Stomach (tissue), 4 donors: ENCODE data around the gene TLL2.

Experiments used
- EP300 ChIP-seq: sonication (generic); formaldehyde crosslinking; IDR thresholded peaks from one replicate; pipeline ENCODE4 v1.6.1; 2017; ENCODE audit warnings: antibody characterized with exemption
- POLR2A ChIP-seq, 4 donors: fragments of 450-650 bp; IDR thresholded peaks; one replicate each; pipeline ENCODE4 v1.6.1; 2016; ENCODE audit warnings: antibody characterized with exemption in 4 of 4, control low read depth in 2 of 4, mild to moderate bottlenecking in 1 of 4, moderate library complexity in 1 of 4
- POLR2AphosphoS5 ChIP-seq, 3 donors: sonication (generic); formaldehyde crosslinking; IDR thresholded peaks; one replicate each; pipeline ENCODE4 v1.6.1; 2016; ENCODE audit warnings: antibody characterized with exemption in 3 of 3
- TF ChIP-seq, protein P1 (sequence below), 7 experiments: fragments of 450-650 bp in 4 of 7; fragments of 200-600 bp in 3 of 7; sonication (generic) in 3 of 7; IDR thresholded peaks; one replicate each; pipeline ENCODE4 v1.5.1; 2016 to 2019; ENCODE audit warnings: antibody characterized with exemption in 7 of 7, control low read depth in 2 of 7, mild to moderate bottlenecking in 1 of 7

DNA sequence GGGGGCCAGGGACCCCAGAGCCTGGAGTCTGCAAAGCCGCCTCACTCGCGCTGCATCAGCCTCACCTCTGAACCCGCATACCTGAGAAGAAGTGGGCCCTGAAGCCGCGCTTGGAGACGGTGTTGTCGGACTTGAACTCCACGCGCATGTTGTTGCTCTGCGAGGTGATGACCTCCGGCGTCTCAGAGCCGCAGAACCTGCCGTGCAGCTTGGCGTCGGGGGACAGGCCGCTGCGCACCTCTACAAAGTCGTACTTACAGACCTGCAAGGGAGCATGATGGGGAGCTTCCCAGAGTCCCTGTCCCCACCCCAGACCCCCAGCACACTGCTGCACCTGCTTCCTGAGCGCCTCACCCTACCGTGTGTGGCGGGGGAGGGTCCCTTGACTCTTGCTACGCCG, 129.2 kb downstream of the TLL2 start:
- TF ChIP-seq, protein P1, sequence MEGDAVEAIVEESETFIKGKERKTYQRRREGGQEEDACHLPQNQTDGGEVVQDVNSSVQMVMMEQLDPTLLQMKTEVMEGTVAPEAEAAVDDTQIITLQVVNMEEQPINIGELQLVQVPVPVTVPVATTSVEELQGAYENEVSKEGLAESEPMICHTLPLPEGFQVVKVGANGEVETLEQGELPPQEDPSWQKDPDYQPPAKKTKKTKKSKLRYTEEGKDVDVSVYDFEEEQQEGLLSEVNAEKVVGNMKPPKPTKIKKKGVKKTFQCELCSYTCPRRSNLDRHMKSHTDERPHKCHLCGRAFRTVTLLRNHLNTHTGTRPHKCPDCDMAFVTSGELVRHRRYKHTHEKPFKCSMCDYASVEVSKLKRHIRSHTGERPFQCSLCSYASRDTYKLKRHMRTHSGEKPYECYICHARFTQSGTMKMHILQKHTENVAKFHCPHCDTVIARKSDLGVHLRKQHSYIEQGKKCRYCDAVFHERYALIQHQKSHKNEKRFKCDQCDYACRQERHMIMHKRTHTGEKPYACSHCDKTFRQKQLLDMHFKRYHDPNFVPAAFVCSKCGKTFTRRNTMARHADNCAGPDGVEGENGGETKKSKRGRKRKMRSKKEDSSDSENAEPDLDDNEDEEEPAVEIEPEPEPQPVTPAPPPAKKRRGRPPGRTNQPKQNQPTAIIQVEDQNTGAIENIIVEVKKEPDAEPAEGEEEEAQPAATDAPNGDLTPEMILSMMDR (IDR thresholded peaks at IDR 0.05) = no peak
- TF ChIP-seq EP300 (no peak), POLR2A (IDR thresholded peaks at IDR 0.05) (no peak), POLR2AphosphoS5 (IDR thresholded peaks at IDR 0.05) (no peak)
